Sciatic nerve (tissue), 2 donors: ENCODE results near the gene C1orf35. TPM values are rescaled to one million over a fixed set of nuclear protein-coding genes. Genes with fewer than 3 reads are reported as not detected.

Source experiments
- ATAC-seq: fragments of 200-7000 bp; cut with Tn5 transposase; one replicate; pipeline ENCODE4 v1.9.1; 2020; ENCODE audit warnings: mild to moderate bottlenecking, moderate library complexity
- DNase-seq: peaks from one replicate; pipeline ENCODE4 v3.0.0-alpha.2; 2020; ENCODE audit warnings: low spot score
- intact Hi-C: fragments of 100-400 bp; cut with DNase I; formaldehyde crosslinking; loops from one replicate; pipeline ENCODE4 v1.14.2; 2022
- total RNA-seq: library from RNA; stranded (reverse); fragmentation: NEBNext Ultra II Directional; extraction: Animal tissue kit (Norgen Biotek cat#: 25700); gene quantifications from one replicate; pipeline ENCODE4 v1.2.1, GENCODE V29; 2021
- donor health status: DM: no; HTN: no; CAD: no.
- donor health status: DM: no; HTN: no; CAD: no.

The C1orf35 gene
- total RNA-seq, 1 donor from 2014 or later = 15.8 TPM

GRCh38 chr1:228098323-228098931 is 4.7 kb downstream of the C1orf35 start:
- no peak for ATAC-seq
- intact Hi-C loops = no loop called here
- no peak for DNase-seq

GRCh38 chr1:228097333-228098081 is 5.6 kb downstream of the C1orf35 start:
- intact Hi-C loops = no loop called here
- no peak for ATAC-seq

GRCh38 chr1:228096416-228097332 is 6.5 kb downstream of the C1orf35 start:
- intact Hi-C loops = no loop called here
- ATAC-seq = no peak
- DNase-seq = peak; percentile 43

More at GRCh38 chr1:228097333-228098081, 5.6 kb downstream of the C1orf35 start:
- DNase-seq = peak; percentile 50

GRCh38 chr1:228095938-228096337 is 7.2 kb downstream of the C1orf35 start:
- no peak for ATAC-seq
- intact Hi-C loops = no loop called here
- DNase-seq = no peak

- DNase-seq (no peak), ATAC-seq (no peak)
- intact Hi-C loops = no loop called here
Observed at GRCh38 chr1:228095161-228095560, 8.0 kb downstream of the C1orf35 start.

- no peak for ATAC-seq
- intact Hi-C loops = no loop called here
- no peak for DNase-seq
Observed at GRCh38 chr1:228094432-228095016, 8.6 kb downstream of the C1orf35 start.

- intact Hi-C loops = no loop called here
- ATAC-seq (no peak), DNase-seq (no peak)
Observed at GRCh38 chr1:228093050-228093906, 9.8 kb downstream of the C1orf35 start.

GRCh38 chr1:228092342-228093049 is 10.6 kb downstream of the C1orf35 start:
- intact Hi-C loops = no loop called here

GRCh38 chr1:228091084-228091483 is 12.0 kb downstream of the C1orf35 start:
- no peak for ATAC-seq
- DNase-seq = no peak
- intact Hi-C loops = no loop called here

More at GRCh38 chr1:228092342-228093049, 10.6 kb downstream of the C1orf35 start:
- DNase-seq (no peak), ATAC-seq (no peak)

- DNase-seq = no peak
- intact Hi-C loops = no loop called here
- no peak for ATAC-seq
Observed at GRCh38 chr1:228090613-228091081, 12.5 kb downstream of the C1orf35 start.

GRCh38 chr1:228089519-228090380 is 13.4 kb downstream of the C1orf35 start:
- ATAC-seq (peak; percentile 12), DNase-seq (peak; percentile 51)
- intact Hi-C loops = loop anchor here (5.0 kb wide), 1 partner anchor 583 kb away; no protein-coding TSS in a partner anchor

GRCh38 chr1:228088586-228089498 is 14.3 kb downstream of the C1orf35 start:
- ATAC-seq = no peak
- DNase-seq = peak; percentile 58
- intact Hi-C loops = loop anchor here (5.0 kb wide), 1 partner anchor 583 kb away; no protein-coding TSS in a partner anchor

- intact Hi-C loops = loop anchor here (5.0 kb wide), 1 partner anchor 584 kb away; no protein-coding TSS in a partner anchor
- ATAC-seq (no peak), DNase-seq (no peak)
Observed at GRCh38 chr1:228087771-228088251, 15.3 kb downstream of the C1orf35 start.

- ATAC-seq (no peak), DNase-seq (no peak)
- intact Hi-C loops = loop anchor here (5.0 kb wide), 1 partner anchor 587 kb away; no protein-coding TSS in a partner anchor
Observed at GRCh38 chr1:228085287-228085951, 17.7 kb downstream of the C1orf35 start.

GRCh38 chr1:228084797-228085196 is 18.3 kb downstream of the C1orf35 start:
- DNase-seq (no peak), ATAC-seq (no peak)
- intact Hi-C loops = loop anchor here (5.0 kb wide), 1 partner anchor 588 kb away; no protein-coding TSS in a partner anchor
